Suprapubic skin (tissue), 4 donors: ENCODE measurements around the gene PLCE1. TPM values are rescaled to one million over a fixed set of nuclear protein-coding genes. Genes with fewer than 3 reads are reported as not detected.
A peak's percentile ranks its signal among the peaks of the same experiment; 100 is the strongest.

Experiments used
- DNase-seq, 2 donors: peaks; one replicate each; pipeline ENCODE4 v3.0.0-alpha.2; 2019; ENCODE audit warnings: low spot score in 2 of 2
- H3K27ac ChIP-seq: fragments of 200-600 bp; sonication (generic); one replicate; pipeline ENCODE4 v1.5.1; 2019
- H3K27me3 ChIP-seq: fragments of 200-600 bp; sonication (generic); one replicate; pipeline ENCODE4 v1.5.1; 2019
- H3K36me3 ChIP-seq: fragments of 200-600 bp; sonication (generic); one replicate; pipeline ENCODE4 v1.5.1; 2019
- H3K4me1 ChIP-seq: fragments of 200-600 bp; sonication (generic); one replicate; pipeline ENCODE4 v1.5.1; 2019
- H3K4me3 ChIP-seq: fragments of 200-600 bp; sonication (generic); one replicate; pipeline ENCODE4 v1.5.1; 2019; ENCODE audit warnings: mild to moderate bottlenecking
- H3K9me3 ChIP-seq: fragments of 200-600 bp; sonication (generic); one replicate; pipeline ENCODE4 v1.5.1; 2019
- EP300 ChIP-seq: sonication (generic); formaldehyde crosslinking; IDR thresholded peaks from one replicate; pipeline ENCODE4 v1.6.1; 2017; ENCODE audit warnings: antibody characterized with exemption
- POLR2A ChIP-seq, 2 donors: fragments of 450-650 bp; IDR thresholded peaks; one replicate each; pipeline ENCODE4 v1.6.1; 2017; ENCODE audit warnings: antibody characterized with exemption in 2 of 2, mild to moderate bottlenecking in 2 of 2, moderate library complexity in 2 of 2
- POLR2AphosphoS5 ChIP-seq, 3 donors: sonication (generic); formaldehyde crosslinking; IDR thresholded peaks; one replicate each; pipeline ENCODE4 v1.6.1; 2017; ENCODE audit warnings: antibody characterized with exemption in 3 of 3
- WGBS: methylation state at CpG from one replicate; pipeline ENCODE4 v1.1.5; 2018; 5-methylcytosine and 5-hydroxymethylcytosine counted together
- total RNA-seq, 4 donors: library from RNA; depleted of rRNA; stranded (reverse); fragments of >200 nt; gene quantifications; one replicate each; pipeline ENCODE4 v1.1.0, GENCODE V29; 2016
- TF ChIP-seq, protein P1 (sequence below), 2 donors: fragments of 200-600 bp in 1 of 2; fragments of 450-650 bp in 1 of 2; sonication (generic) in 1 of 2; IDR thresholded peaks; one replicate each; pipeline ENCODE4 v1.5.1; 2016 to 2019; ENCODE audit warnings: antibody characterized with exemption in 2 of 2, mild to moderate bottlenecking in 1 of 2, moderate library complexity in 1 of 2

Gene PLCE1
- total RNA-seq, 4 donors from 2014 or later = 1.0 to 2.8 (median 1.6) TPM

DNA sequence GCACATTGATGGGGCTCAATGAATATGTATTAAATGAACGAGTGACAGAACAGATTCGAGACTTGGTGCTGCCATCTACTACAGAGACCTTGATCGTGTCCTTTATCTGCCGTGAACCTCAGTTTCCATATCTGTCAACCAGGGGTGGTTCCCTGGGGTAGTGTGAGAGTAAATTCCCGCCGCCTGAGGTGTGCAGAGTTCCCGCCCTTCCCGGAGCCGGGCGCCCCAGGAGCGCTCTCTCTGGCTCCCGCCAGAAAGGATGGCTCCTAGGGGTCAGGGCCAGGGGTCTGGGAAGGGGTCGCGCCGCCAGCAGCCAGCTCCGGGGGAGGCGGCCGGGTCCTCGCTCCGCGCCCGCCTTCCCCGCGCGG is 333 bp upstream of the PLCE1 start:
- no peaks in the 10 kb centered on the region for H3K36me3 ChIP-seq
- peaks cover 28% of the 10 kb centered on the region for H3K4me1 ChIP-seq
- H3K9me3 ChIP-seq = no peaks in the 10 kb centered on the region
- no peak for DNase-seq
- 7% methylated on average over 24 of the region's 25 CpGs for WGBS
- peak overlapping the region; percentile 65 for H3K4me3 ChIP-seq
- H3K27me3 ChIP-seq = peaks cover 26% of the 10 kb centered on the region
- TF ChIP-seq POLR2AphosphoS5 (IDR thresholded peaks at IDR 0.05) (no peak), POLR2A (IDR thresholded peaks at IDR 0.05) (no peak), EP300 (no peak)
- TF ChIP-seq, protein P1, sequence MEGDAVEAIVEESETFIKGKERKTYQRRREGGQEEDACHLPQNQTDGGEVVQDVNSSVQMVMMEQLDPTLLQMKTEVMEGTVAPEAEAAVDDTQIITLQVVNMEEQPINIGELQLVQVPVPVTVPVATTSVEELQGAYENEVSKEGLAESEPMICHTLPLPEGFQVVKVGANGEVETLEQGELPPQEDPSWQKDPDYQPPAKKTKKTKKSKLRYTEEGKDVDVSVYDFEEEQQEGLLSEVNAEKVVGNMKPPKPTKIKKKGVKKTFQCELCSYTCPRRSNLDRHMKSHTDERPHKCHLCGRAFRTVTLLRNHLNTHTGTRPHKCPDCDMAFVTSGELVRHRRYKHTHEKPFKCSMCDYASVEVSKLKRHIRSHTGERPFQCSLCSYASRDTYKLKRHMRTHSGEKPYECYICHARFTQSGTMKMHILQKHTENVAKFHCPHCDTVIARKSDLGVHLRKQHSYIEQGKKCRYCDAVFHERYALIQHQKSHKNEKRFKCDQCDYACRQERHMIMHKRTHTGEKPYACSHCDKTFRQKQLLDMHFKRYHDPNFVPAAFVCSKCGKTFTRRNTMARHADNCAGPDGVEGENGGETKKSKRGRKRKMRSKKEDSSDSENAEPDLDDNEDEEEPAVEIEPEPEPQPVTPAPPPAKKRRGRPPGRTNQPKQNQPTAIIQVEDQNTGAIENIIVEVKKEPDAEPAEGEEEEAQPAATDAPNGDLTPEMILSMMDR (IDR thresholded peaks at IDR 0.05) = no peak
- no peak overlapping the region for H3K27ac ChIP-seq

DNA sequence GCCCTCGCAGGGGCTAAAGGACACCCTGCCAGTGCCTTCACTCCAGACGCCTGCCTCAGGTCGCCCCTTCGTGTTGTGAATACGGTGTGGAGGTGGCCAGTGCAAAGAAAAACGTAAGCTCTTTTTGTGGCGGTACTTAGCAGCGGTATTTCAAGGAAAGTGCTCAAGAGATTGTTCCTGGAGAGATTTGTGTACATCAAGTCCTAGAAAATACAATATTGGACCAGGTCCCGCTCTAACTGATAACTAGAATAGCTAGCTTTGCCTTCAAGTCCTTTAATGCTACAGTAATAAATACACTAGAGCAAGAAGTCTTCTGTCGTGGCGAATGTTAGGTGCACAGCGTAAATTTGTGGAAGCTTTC is 689 bp downstream of the PLCE1 start:
- 27% methylated on average over 12 of the region's 12 CpGs for WGBS
- H3K27ac ChIP-seq = no peak overlapping the region
- no peak for DNase-seq

DNA sequence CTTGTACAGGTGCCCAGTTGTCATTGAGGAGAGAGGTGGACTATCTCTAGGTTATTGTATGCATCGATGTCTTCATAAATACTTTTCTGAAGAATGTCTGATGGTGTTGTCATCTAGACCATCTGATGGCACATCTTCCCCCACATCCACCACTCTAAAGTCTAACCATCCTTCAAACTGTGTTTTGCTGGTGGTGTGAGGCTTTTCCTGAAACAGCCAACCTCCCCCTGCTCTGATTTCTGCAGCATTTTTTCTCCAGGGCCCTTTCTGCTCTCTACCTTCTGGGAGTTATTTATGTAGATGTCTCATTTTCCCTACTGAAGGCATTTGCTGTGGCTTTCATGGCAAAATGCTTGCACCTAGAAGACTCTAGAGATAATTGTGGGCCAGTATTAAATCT is 1.5 kb downstream of the PLCE1 start:
- Histone ChIP-seq H3K27me3 (peaks cover 26% of the 10 kb centered on the region), H3K4me1 (peaks cover 37% of the 10 kb centered on the region), H3K4me3 (no peak overlapping the region), H3K27ac (no peak overlapping the region), H3K36me3 (no peaks in the 10 kb centered on the region), H3K9me3 (no peaks in the 10 kb centered on the region)
- no peak for DNase-seq
- TF ChIP-seq POLR2A (IDR thresholded peaks at IDR 0.05) = no peak
- 85% methylated on average over 1 of the region's 1 CpG for WGBS

More for the DNA sequence above, 689 bp downstream of the PLCE1 start:
- TF ChIP-seq POLR2AphosphoS5 (IDR thresholded peaks at IDR 0.05) = no peak
- TF ChIP-seq EP300 = no peak
- TF ChIP-seq POLR2A (IDR thresholded peaks at IDR 0.05) = no peak
- peaks cover 31% of the 10 kb centered on the region for H3K4me1 ChIP-seq
- H3K9me3 ChIP-seq = no peaks in the 10 kb centered on the region
- H3K27me3 ChIP-seq = peaks cover 26% of the 10 kb centered on the region
- peak overlapping the region; percentile 65 for H3K4me3 ChIP-seq
- H3K36me3 ChIP-seq = no peaks in the 10 kb centered on the region

DNA sequence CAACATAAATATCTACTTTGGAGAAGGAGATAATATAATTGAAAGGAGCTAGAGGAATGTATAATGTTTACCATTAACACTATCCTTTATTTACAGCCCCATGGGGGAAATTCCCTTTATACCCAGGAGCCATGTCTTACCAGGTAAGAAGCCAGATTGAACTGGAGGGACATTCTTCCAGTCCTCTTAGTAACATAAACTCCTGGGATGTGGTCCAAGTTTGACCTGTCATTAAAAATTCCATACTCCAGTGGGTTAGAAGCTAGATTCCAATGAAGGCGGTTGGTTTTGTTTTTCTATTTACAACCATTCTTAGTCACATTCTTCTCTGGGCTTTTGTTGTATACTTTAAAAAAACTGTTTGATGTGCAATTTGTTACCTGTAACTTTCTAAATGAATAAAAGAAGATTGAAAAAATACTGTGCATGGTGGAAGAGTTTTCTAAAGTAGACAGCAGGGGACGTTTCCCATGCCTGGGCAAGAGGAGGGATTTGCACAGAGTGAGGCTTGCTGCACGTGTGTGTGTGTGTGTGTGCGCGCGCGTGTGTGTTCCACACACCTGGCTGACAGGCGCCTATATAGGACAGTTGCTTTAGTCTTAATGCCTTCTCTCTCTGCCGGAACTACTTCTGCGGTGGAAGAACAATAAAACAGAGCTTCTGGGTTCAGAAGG is 2.0 kb downstream of the PLCE1 start:
- DNase-seq = no peak
- H3K36me3 ChIP-seq = no peaks in the 10 kb centered on the region
- no peak overlapping the region for H3K4me3 ChIP-seq
- H3K9me3 ChIP-seq = no peaks in the 10 kb centered on the region
- peaks cover 26% of the 10 kb centered on the region for H3K27me3 ChIP-seq
- no peak for TF ChIP-seq POLR2A (IDR thresholded peaks at IDR 0.05)
- TF ChIP-seq, protein P1 (IDR thresholded peaks at IDR 0.05) = no peak
- TF ChIP-seq EP300 = no peak
- no peak for TF ChIP-seq POLR2AphosphoS5 (IDR thresholded peaks at IDR 0.05)
- H3K4me1 ChIP-seq = peaks cover 37% of the 10 kb centered on the region
- 84% methylated on average over 10 of the region's 10 CpGs for WGBS
- H3K27ac ChIP-seq = no peak overlapping the region

DNA sequence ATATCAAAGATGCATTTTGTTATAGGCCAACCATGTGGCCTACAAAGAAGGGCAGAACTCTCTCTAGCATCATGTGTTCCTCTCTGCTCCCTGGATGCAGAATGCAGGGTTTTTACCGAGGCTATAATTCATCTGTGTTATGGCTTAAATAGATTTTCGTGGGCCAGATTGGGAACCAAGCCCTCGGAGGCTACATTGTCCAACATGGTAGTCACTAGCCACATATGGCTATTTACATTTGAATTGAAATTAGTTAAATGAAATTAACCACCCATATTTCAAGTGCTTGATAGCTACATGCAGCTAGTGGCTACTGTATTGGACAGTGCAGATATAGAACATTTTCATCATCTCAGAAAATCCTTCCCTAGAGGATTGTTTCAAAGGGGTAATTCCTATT is 2.8 kb downstream of the PLCE1 start:
- TF ChIP-seq EP300 (no peak), POLR2A (IDR thresholded peaks at IDR 0.05) (no peak), POLR2AphosphoS5 (IDR thresholded peaks at IDR 0.05) (no peak)
- TF ChIP-seq, protein P1 (IDR thresholded peaks at IDR 0.05) = no peak
- Histone ChIP-seq H3K9me3 (no peaks in the 10 kb centered on the region), H3K36me3 (no peaks in the 10 kb centered on the region), H3K27me3 (peaks cover 26% of the 10 kb centered on the region), H3K4me3 (no peak overlapping the region), H3K27ac (no peak overlapping the region), H3K4me1 (peaks cover 33% of the 10 kb centered on the region)
- no peak for DNase-seq
- 89% methylated on average over 3 of the region's 3 CpGs for WGBS

DNA sequence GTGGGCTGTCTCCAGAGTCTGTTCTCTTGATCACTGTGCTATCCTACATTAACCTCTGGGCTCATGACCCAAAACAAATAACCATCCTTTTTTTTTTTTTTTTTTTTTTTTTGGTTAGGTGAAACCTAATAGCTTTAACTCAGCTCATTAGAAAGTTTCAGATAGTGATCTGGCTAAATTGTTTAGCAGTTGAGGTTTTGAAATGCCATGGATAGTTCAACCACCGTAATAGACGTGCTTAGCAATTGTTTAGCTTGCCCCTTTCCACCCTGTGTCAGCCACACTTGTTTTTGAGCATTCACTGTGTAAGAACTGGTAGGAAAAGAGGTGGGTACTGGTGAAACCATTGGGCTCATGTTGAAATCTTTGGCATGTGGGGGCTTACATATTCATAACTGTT is 3.8 kb downstream of the PLCE1 start:
- no peak for DNase-seq
- 98% methylated on average over 2 of the region's 2 CpGs for WGBS
- Histone ChIP-seq H3K36me3 (no peaks in the 10 kb centered on the region), H3K27me3 (peaks cover 26% of the 10 kb centered on the region), H3K27ac (no peak overlapping the region), H3K4me3 (no peak overlapping the region), H3K4me1 (peaks cover 23% of the 10 kb centered on the region), H3K9me3 (no peaks in the 10 kb centered on the region)
- TF ChIP-seq, protein P1 (IDR thresholded peaks at IDR 0.05) = no peak
- TF ChIP-seq POLR2A (IDR thresholded peaks at IDR 0.05) = no peak
- TF ChIP-seq POLR2AphosphoS5 (IDR thresholded peaks at IDR 0.05) = no peak
- no peak for TF ChIP-seq EP300
